GM12874 (cell line): Measurements from ENCODE around the gene RNF8.

Experiments used
- CTCF ChIP-seq: IDR thresholded peaks from 2 replicates; pipeline ENCODE4 v1.5.1; 2011; ENCODE audit warnings: low read depth, mild to moderate bottlenecking, control low read depth, low read length, moderate library complexity; ENCODE audit not compliant: insufficient read depth

RNF8 gene

GRCh38 chr6:37426058-37426944, 72.5 kb downstream of the RNF8 start:
- TF ChIP-seq CTCF: no peak

- no peak for TF ChIP-seq CTCF
Observed at GRCh38 chr6:37426945-37427510, 73.2 kb downstream of the RNF8 start.

GRCh38 chr6:37429352-37429750, 75.6 kb downstream of the RNF8 start:
- TF ChIP-seq CTCF: no peak

- TF ChIP-seq CTCF: no peak
Observed at GRCh38 chr6:37432590-37432915, 78.8 kb downstream of the RNF8 start.

GRCh38 chr6:37432916-37433656, 79.3 kb downstream of the RNF8 start, which contains the start of gene CMTR1:
TSS of gene CMTR1 (plus strand) at chr6:37433221. CDS start at chr6:37435630, 2,409 bp downstream.
- no peak for TF ChIP-seq CTCF

GRCh38 chr6:37433657-37434271, 80.0 kb downstream of the RNF8 start:
- no peak for TF ChIP-seq CTCF

- no peak for TF ChIP-seq CTCF
Observed at GRCh38 chr6:37435373-37435772, 81.6 kb downstream of the RNF8 start.
